SK-N-SH (cell line): ENCODE results near the gene ECSCR. TPM values are rescaled to one million over a fixed set of nuclear protein-coding genes. Genes with fewer than 3 reads are reported as not detected.

ENCODE experiments used
- CTCF ChIA-PET: fragments of 300-600, 350-600 bp; formaldehyde crosslinking; extraction: SDS; loops from one replicate; lab custom pipeline; 2021; lab: Yijun Ruan, JAX
- POLR2A ChIA-PET: fragments of 350-600 bp; sonication (Branson Sonifier 250); formaldehyde crosslinking; extraction: SDS; loops from one replicate; lab custom pipeline; 2020; ENCODE audit warnings: antibody characterized with exemption, inconsistent platforms; lab: Yijun Ruan, JAX
- DNase-seq: peaks from one replicate; pipeline ENCODE4 v3.0.0; 2012
- H2AFZ ChIP-seq: fragments of 200-600 bp; sonication (generic); 2 replicates; pipeline ENCODE4 v1.8.1; 2016; ENCODE audit warnings: antibody characterized with exemption, mild to moderate bottlenecking, low read depth
- H3F3A ChIP-seq: fragments of 200-600 bp; sonication (generic); replicated peaks from 2 replicates; pipeline ENCODE3; 2016; ENCODE audit warnings: antibody characterized with exemption, mild to moderate bottlenecking; ENCODE audit not compliant: insufficient read depth
- H3K27ac ChIP-seq, 2 experiments: fragments of 200-500 bp in 1 of 2; fragments of 200-600 bp in 1 of 2; sonication (Bioruptor generic) in 1 of 2; sonication (generic), shearing (Covaris generic) in 1 of 2; 2 replicates each; pipeline versions ENCODE4 v1.5.1 to v1.6.1; 2014 to 2016; ENCODE audit warnings: low read depth in 2 of 2, inconsistent platforms in 1 of 2, low read length in 1 of 2, mild to moderate bottlenecking in 1 of 2, mixed read lengths in 1 of 2
- H3K27me3 ChIP-seq: fragments of 200-600 bp; sonication (generic), shearing (Covaris generic); 2 replicates; pipeline ENCODE4 v1.6.1; 2016; ENCODE audit warnings: mixed run types; ENCODE audit not compliant: insufficient read depth
- H3K36me3 ChIP-seq, 2 experiments: fragments of 200-500 bp in 1 of 2; fragments of 200-600 bp in 1 of 2; sonication (Bioruptor generic) in 1 of 2; sonication (generic) in 1 of 2; replicated peaks in 1 of 2; 2 replicates each; pipeline versions ENCODE3 to v1.5.1; 2014 to 2016; ENCODE audit warnings: low read length in 1 of 2, mild to moderate bottlenecking in 1 of 2; ENCODE audit not compliant: insufficient read depth in 2 of 2, control insufficient read depth in 1 of 2
- H3K4me1 ChIP-seq, 2 experiments: fragments of 200-500 bp in 1 of 2; fragments of 200-600 bp in 1 of 2; sonication (Bioruptor generic) in 1 of 2; sonication (generic), shearing (Covaris generic) in 1 of 2; 2 replicates each; pipeline versions ENCODE4 v1.5.1 to v1.6.1; 2014 to 2016; ENCODE audit warnings: low read depth in 1 of 2, low read length in 1 of 2, mixed run types in 1 of 2; ENCODE audit not compliant: insufficient read depth in 2 of 2, control insufficient read depth in 1 of 2
- H3K4me2 ChIP-seq: fragments of 200-600 bp; sonication (generic), shearing (Covaris generic); 2 replicates; pipeline ENCODE4 v1.6.1; 2017; ENCODE audit warnings: mixed run types
- H3K4me3 ChIP-seq, 2 experiments: fragments of 200-500 bp in 1 of 2; fragments of 200-600 bp in 1 of 2; sonication (Bioruptor generic) in 1 of 2; sonication (generic), shearing (Covaris generic) in 1 of 2; 2 replicates each; pipeline versions ENCODE4 v1.5.1 to v1.8.1; 2014 to 2016; ENCODE audit warnings: low read depth in 2 of 2, inconsistent platforms in 1 of 2, low read length in 1 of 2, mild to moderate bottlenecking in 1 of 2, mixed read lengths in 1 of 2, moderate library complexity in 1 of 2
- H3K79me2 ChIP-seq: fragments of 200-600 bp; sonication (generic); 2 replicates; pipeline ENCODE4 v1.8.1; 2017; ENCODE audit warnings: mild to moderate bottlenecking; ENCODE audit not compliant: insufficient read depth
- H3K9ac ChIP-seq: fragments of 200-600 bp; sonication (generic); 2 replicates; pipeline ENCODE4 v1.6.1; 2017; ENCODE audit warnings: mixed run types
- H3K9me2 ChIP-seq: fragments of 200-600 bp; sonication (generic); 2 replicates; pipeline ENCODE4 v1.6.1; 2017; ENCODE audit warnings: mixed run types
- H3K9me3 ChIP-seq: fragments of 200-600 bp; sonication (generic); 2 replicates; pipeline ENCODE4 v1.6.1; 2017; ENCODE audit warnings: mixed run types, mild to moderate bottlenecking, moderate library complexity
- H4K20me1 ChIP-seq: fragments of 200-600 bp; sonication (generic); 2 replicates; pipeline ENCODE4 v1.6.1; 2017; ENCODE audit warnings: mild to moderate bottlenecking, mixed run types; ENCODE audit not compliant: insufficient read depth
- CTCF ChIP-seq: fragments of 200-600 bp; sonication (generic); IDR thresholded peaks from 2 replicates; pipeline ENCODE4 v1.6.1; 2017; ENCODE audit warnings: antibody characterized with exemption, mild to moderate bottlenecking, moderate library complexity
- ELF1 ChIP-seq: IDR thresholded peaks from 2 replicates; pipeline ENCODE4 v1.4.0; 2012
- EZH2phosphoT487 ChIP-seq: fragments of 200-600 bp; sonication (generic); IDR thresholded peaks from 2 replicates; pipeline ENCODE4 v1.6.1; 2017; ENCODE audit warnings: low read depth, mixed run types, mild to moderate bottlenecking, antibody characterized with exemption, moderate library complexity, borderline replicate concordance
- FOSL2 ChIP-seq: IDR thresholded peaks from 2 replicates; pipeline ENCODE4 v1.4.0; 2012; ENCODE audit warnings: low read depth, mild to moderate bottlenecking, moderate library complexity, borderline replicate concordance
- FOXJ3 ChIP-seq: sonication (generic); formaldehyde crosslinking; IDR thresholded peaks from 2 replicates; pipeline ENCODE4 v1.5.1; 2020; ENCODE audit warnings: mild to moderate bottlenecking, missing genetic modification reagents
- FOXM1 ChIP-seq: IDR thresholded peaks from 2 replicates; pipeline ENCODE4 v1.4.0; 2012; ENCODE audit warnings: low read depth, mild to moderate bottlenecking
- GABPA ChIP-seq: IDR thresholded peaks from 2 replicates; pipeline ENCODE4 v1.4.0; 2012; ENCODE audit warnings: low read depth, mild to moderate bottlenecking
- GATA2 ChIP-seq: sonication (generic); formaldehyde crosslinking; IDR thresholded peaks from 2 replicates; pipeline ENCODE4 v1.5.0; 2020; ENCODE audit warnings: mild to moderate bottlenecking, missing genetic modification reagents
- MXI1 ChIP-seq: IDR thresholded peaks from 2 replicates; pipeline ENCODE4 v1.6.1; 2012; ENCODE audit warnings: mild to moderate bottlenecking, low read depth, low read length, improper control_type of control experiment
- NFIC ChIP-seq: IDR thresholded peaks from 2 replicates; pipeline ENCODE4 v1.4.0; 2012; ENCODE audit warnings: borderline replicate concordance
- NRF1 ChIP-seq: IDR thresholded peaks from 2 replicates; pipeline ENCODE4 v1.6.1; 2012; ENCODE audit warnings: low read depth, mild to moderate bottlenecking, low read length
- PBX3 ChIP-seq: IDR thresholded peaks from 2 replicates; pipeline ENCODE4; 2012
- RCOR1 ChIP-seq: fragments of 150-350 bp; IDR thresholded peaks from 2 replicates; pipeline ENCODE4 v1.6.1; 2017; ENCODE audit warnings: antibody characterized with exemption, low read length
- REST ChIP-seq: IDR thresholded peaks from 2 replicates; pipeline ENCODE4 v1.6.1; 2012; ENCODE audit warnings: mild to moderate bottlenecking, low read depth, low read length, moderate library complexity
- RFX5 ChIP-seq: IDR thresholded peaks from 2 replicates; pipeline ENCODE4 v1.6.1; 2012; ENCODE audit warnings: mild to moderate bottlenecking, improper control_type of control experiment, low read length
- RXRA ChIP-seq: IDR thresholded peaks from 2 replicates; pipeline ENCODE4 v1.4.0; 2012; ENCODE audit warnings: low read depth, mild to moderate bottlenecking, borderline replicate concordance
- TCF12 ChIP-seq: IDR thresholded peaks from 2 replicates; pipeline ENCODE4 v1.4.0; 2012
- USF1 ChIP-seq: IDR thresholded peaks from 2 replicates; pipeline ENCODE4 v1.4.0; 2012; ENCODE audit warnings: low read depth, borderline replicate concordance
- USF2 ChIP-seq: fragments of 150-350 bp; IDR thresholded peaks from 2 replicates; pipeline ENCODE4 v1.6.1; 2017; ENCODE audit warnings: antibody characterized with exemption, low read length, low read depth, borderline replicate concordance
- YY1 ChIP-seq: IDR thresholded peaks from 2 replicates; pipeline ENCODE4 v1.4.0; 2012; ENCODE audit warnings: low read depth, mild to moderate bottlenecking
- WGBS: methylation state at CpG from one replicate; pipeline ENCODE4 v1.1.6; 2017; ENCODE audit warnings: low lambda C conversion rate; 5-methylcytosine and 5-hydroxymethylcytosine counted together
- polyA plus RNA-seq, 3 experiments: library from polyadenylated mRNA; depleted of rRNA; stranded (reverse); fragments of >200 nt; gene quantifications; 2 replicates each; pipeline ENCODE4 v1.2.3, GENCODE V29; 2012

The ECSCR gene
- polyA plus RNA-seq, 1 of the 3 experiments (the other 2 are of a cell fraction) = 10.9 TPM

- ChIA-PET POLR2A (interaction anchor here (0.6 kb wide), 1 partner anchor 157 kb away, joined by 4 read pairs; no protein-coding TSS in a partner anchor), CTCF (interaction anchor here (1.0 kb wide), 1 partner anchor 68 kb away, joined by 3 read pairs; no protein-coding TSS in a partner anchor)
- H3K36me3 ChIP-seq = no peaks in the 10 kb centered on the region
- no peaks in the 10 kb centered on the region for H3K9me3 ChIP-seq
- no peak overlapping the region for H3K4me3 ChIP-seq
- H3K4me1 ChIP-seq = no peaks in the 10 kb centered on the region
- no peak overlapping the region for H3K4me2 ChIP-seq
- H3K27ac ChIP-seq = no peak overlapping the region
- no peaks in the 10 kb centered on the region for H3K9me2 ChIP-seq
- no peak for DNase-seq
- 85% methylated on average over 2 of the region's 2 CpGs for WGBS
- no peaks in the 10 kb centered on the region for H3K27me3 ChIP-seq
- H4K20me1 ChIP-seq = no peaks in the 10 kb centered on the region
- no peak overlapping the region for H3K9ac ChIP-seq
- peaks cover 14% of the 10 kb centered on the region for H3F3A ChIP-seq
- TF ChIP-seq FOXM1 = no peak
- no peak for TF ChIP-seq USF1
- TF ChIP-seq MXI1 = no peak
- TF ChIP-seq NRF1 = no peak
- no peak for TF ChIP-seq FOXJ3
- no peak for TF ChIP-seq ELF1
- TF ChIP-seq REST = no peak
- TF ChIP-seq CTCF = no peak
- TF ChIP-seq PBX3 = no peak
- TF ChIP-seq NFIC = no peak
- no peak for TF ChIP-seq YY1
- TF ChIP-seq FOSL2 = no peak
- TF ChIP-seq EZH2phosphoT487 = no peak
- no peak for TF ChIP-seq GABPA
- TF ChIP-seq TCF12 = no peak
- TF ChIP-seq RXRA = no peak
- TF ChIP-seq GATA2 (CRISPR knock-in tag) = no peak
- no peak for TF ChIP-seq RCOR1
- TF ChIP-seq RFX5 = no peak
- TF ChIP-seq USF2 = no peak
- no peaks in the 10 kb centered on the region for H3K79me2 ChIP-seq
- no peak overlapping the region for H2AFZ ChIP-seq
Observed at GRCh38 chr5:139451176-139451575, 11.4 kb downstream of the ECSCR start.
